Stimulated activated CD4-positive, alpha-beta T cell treated with anti-CD3 and anti-CD28 coated beads, Interleukin-2, amount 100 ng/mL, for 4 hours (primary cell): ENCODE results near the gene ABTB1.
"Not testable (repeated sequence)": the region's sequence is repeated elsewhere in the genome, so short reads cannot be mapped to it uniquely, and the experiment has no call there.

Experiments
- DNase-seq: peaks from one replicate; pipeline ENCODE4 v3.0.0-alpha.2; 2020; ENCODE audit warnings: low read depth

The ABTB1 gene

DNA sequence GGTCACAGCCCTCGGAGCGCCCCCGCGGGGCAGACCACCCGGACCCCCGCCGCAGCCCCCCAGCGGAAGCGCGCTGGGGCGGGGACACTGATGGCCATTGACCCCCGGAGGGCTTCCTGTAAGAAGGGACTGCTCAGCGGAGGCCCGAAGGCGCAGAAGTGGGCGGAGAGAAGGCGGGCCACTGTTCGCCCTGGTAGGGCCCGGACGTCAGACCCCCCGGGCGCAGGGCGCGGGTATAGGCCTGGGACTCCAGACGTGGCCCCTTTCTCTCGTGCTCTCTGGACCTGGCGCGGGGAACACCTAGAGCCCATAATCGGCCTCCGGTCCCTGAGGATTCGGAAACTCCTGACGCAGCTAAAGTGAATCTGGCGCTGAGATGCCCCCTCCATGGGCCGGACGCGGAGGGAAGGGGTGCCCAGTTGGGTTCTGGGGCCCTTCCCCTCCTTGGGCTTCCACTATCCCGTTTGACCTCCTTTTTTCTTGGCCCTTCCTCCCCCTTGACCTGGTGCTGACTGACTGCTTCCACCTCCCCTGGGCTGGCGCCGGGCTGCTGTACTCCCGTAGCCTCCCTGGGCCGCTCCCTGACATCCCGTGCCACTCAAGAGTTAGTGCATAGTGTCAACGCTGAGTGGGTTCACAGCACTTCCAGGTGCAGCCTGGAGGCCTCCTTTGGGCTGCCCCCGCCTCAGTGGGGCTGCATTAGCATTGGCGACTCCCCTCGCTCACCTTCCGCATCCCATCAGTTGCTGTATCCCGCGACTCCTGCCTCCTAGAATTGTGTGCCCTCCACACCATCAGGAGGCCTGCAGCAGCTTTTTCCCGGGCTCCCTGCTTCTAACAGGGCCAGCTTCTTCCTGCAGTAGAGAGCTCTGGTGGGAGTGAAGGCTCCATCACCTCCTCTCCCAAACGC is 694 bp downstream of the ABTB1 start:
- peak; percentile 16 for DNase-seq

DNA sequence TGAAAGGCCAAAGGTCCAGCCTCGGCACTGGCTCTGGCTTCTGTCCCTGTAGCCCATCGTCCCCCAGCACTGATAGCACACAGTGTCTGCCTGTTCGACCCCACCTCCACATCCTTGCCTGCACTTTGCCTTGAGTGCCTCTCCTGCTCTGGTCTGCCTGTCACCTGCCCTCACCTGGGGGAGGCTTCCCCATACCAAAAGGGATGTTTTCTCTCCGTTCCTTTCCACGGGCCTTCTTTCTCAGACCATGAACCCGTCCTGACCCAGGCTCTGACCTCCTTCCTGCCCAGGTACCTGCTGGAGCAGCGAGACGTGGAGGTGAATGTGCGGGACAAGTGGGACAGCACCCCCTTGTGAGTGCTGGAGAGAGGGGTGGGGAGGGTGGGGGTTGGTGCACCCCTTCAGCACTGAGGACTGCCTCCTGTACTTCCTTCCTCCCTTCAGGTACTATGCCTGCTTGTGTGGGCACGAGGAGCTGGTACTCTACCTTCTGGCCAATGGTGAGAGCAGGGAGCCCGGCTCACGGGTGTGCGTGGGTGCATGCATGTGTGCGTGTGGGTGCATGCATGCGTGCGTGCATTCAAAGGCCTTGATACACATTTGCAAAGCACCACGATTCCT is 1.5 kb downstream of the ABTB1 start:
- DNase-seq: no peak

DNA sequence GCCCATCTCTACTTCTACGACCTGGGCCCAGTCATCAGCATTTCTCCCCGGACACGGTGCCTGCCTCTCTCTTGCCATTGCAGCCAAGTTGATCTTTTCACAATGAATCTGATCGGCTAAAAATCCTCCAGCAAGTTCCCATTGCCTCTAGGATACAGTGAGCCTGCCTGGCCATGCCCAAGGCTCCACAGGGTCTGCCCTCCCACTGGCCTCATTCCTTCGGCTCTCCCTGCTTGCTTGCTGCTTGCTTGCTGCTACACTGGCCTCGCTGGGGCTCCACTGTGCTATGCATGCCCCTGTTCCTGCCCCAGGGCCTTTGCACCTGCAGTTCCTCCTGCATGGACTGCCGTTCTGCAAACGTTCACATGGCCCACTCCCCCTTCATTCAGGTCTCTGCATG is 2.0 kb downstream of the ABTB1 start:
- no peak for DNase-seq

DNA sequence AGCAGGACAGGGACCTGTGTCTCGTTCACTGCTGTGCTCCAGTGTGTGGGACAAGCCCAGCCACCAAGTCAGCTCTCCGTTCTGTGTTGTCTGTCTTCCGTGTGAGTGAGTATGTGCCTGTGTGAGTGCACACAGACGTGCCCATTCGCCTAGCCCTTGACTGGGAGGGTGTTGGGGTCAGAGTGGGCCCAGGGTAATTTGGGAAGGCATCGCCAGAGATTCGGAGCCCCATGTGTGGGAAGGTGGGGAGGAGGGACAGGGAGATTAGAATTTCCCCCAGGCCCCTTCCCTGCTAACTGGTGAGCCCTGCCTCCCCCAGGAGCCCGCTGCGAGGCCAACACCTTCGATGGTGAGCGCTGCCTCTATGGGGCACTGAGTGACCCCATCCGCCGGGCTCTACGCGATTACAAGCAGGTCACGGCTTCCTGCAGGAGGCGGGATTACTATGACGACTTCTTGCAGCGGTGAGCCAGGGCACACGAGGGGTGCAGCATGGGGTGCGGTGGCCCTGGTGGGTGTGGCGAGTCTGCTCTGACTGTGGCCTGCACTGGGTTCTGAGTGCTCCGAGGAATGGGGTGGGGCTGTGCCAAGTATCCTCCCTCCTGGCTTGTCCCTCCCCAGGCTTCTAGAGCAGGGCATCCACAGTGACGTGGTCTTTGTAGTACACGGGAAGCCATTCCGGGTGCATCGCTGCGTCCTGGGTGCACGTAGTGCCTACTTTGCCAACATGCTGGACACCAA is 3.1 kb downstream of the ABTB1 start:
- DNase-seq: no peak

DNA sequence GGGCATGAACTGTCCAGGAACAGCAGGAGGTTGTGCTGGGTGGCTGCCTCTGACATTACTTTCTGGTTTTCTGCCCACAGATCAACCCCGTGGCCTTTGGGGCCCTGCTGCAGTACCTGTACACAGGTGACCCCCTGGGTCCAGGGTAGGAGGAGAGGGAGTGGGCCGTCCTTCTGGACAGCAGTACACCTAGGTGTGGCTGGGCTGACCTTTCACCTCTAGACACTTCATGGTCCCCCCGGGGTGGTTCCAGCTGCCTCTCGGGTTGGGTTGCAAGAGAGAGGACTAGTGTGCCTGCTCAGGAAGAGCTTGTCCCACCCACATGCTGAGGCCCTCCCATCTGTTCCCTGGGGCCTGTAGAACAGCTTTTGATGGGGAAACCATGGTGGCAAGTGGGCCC is 3.7 kb downstream of the ABTB1 start:
- no peak for DNase-seq

DNA sequence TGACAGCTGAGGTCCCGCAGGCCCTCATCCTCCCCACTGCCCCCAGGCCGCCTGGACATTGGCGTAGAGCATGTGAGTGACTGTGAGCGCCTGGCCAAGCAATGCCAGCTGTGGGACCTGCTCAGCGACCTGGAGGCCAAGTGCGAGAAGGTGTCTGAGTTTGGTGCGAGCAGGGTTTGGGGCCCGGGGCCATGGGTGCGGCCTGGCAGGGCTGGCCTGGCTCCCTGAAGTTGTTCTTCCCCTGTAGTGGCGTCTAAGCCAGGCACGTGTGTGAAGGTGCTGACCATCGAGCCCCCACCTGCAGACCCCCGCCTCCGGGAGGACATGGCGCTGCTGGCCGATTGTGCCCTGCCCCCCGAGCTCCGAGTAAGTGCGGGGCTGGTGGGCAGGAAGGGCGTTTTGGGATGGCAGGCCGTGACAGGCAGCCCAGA is 4.2 kb downstream of the ABTB1 start:
- no peak for DNase-seq

DNA sequence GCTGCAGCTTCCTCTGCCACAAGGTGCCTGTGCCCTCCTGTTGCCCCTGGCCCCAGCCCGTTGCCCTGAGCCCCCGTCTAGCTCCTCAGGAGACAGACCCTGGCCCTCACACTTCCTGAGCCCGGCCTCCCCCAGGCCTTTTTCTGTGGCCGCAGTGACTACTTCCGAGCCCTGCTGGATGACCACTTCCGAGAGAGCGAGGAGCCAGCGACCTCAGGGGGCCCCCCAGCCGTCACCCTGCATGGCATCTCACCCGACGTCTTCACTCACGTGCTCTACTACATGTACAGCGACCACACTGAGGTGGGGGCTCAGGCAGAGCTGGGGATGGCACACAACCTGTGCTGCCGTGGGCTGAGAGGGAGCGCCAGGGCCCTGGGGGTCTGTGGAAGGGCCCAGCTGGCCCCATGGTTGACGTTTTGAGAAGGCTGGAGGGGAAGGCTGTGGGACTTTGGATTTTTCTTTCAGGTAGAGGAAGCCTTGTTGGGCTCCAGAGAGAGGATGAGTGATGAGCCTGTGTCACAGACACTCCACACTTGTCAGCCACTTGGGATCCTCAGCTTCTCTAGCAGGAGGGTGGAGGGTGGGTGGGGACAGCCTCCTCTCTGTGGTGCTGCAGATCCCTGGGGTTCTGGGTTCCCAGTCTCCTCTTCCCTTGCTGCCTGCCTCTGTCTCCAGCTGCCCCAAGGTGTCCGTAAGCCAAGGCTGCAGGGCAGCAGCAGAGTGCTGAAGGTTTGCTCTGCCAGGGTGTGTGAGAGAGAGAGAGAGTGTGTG is 5.0 kb downstream of the ABTB1 start:
- DNase-seq: no peak

DNA sequence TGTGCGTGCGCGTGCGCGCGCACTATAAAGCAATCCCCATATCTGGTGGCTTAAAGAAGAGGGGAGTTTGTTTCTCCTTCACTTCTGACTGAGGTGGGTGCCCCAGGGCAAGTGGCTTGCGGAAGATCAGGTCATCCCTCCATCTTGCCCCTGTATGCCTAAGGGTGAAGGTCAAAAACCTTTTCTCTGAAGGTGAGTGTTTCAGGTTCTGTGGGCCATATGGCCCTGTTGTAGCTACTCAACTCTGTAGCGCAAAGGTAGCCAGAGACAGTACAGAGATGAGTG is 5.5 kb downstream of the ABTB1 start:
- no peak for DNase-seq

DNA sequence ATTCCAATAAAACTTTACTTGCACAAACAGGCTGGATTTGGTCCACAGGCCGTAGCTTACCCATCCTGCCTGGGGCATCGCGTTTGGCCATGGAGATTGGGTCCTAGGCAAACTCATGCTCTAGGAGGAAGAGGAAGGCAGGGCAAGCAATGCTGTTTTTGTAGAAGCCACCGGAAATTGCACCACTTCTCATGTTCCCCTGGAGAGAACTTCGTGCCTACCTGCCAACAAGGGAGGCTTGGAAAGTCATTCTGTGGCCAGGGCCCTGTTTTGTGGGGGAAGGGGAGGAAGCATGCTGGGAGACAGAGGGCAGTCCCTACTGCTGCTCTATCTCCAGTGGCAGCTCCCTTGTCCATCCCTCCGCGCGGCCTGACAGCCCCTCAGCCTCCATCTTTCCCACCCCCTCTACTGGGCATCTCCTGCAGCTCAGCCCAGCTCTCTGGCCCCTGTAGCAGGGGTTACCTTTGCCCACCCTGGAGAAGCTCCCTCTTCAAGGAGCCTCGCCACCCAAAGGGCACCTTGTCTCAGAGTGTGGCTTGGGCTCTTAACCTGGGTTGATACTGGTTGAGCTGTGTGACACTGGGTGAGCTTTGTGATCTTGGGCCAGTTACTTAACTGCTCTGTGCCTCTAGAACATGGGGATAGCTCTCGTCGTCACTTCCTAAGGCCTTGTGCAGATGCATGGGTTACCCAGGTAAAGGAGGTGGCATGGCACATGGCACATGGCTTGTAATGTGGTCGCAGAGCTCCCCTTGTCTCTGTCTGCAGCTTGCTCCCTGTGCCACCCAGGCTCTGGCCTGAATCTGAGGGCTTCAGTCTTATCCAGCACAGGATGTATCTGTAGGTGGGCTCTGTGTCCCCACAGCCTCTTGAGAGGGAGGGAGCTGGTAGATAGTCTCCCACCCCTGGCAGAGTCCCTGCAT is 6.1 kb downstream of the ABTB1 start:
- DNase-seq: no peak

DNA sequence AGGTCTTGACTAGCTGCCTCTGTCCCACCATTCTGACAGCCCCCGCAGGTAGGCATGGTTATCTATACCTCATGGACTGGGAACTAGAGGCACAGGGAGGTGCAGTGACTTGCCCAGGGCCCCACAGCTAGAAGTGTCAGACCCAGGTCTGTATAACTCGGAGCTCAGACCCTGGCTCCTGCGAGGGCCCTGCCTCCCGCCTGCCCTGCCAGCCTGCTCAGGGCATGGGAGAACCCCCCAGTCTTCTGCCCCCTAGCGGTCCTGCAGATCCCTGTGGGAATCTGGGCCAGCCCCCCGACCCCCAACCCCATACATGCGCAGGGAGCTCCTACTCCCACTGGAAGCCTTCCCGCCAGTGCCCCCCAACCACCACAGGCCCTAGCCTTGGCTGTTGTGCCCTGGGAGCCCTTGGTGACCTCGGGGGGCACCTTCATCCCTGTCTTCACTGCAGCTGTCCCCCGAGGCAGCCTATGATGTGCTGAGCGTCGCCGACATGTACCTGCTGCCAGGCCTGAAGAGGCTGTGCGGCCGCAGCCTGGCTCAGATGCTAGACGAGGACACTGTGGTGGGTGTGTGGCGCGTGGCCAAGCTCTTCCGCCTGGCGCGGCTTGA is 6.9 kb downstream of the ABTB1 start:
- DNase-seq: no peak

DNA sequence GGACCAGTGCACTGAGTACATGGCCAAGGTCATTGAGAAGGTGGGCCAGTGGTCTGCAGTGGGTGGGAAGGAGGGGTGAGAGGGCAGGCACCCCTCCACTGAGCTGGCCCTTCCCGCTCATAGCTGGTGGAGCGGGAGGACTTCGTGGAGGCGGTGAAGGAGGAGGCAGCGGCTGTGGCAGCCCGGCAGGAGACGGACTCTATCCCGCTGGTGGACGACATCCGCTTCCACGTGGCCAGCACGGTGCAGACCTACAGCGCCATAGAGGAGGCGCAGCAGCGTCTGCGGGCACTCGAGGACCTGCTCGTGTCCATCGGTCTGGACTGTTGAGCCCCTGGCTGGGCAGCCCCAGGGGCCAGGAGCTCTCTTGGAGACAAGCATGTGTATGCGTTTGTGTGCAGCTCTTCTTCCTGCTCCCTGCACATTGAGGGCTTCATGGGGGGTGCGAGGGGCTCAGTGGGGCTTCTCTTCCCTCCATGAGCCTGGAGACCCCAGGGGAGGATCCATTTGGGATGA is 7.5 kb downstream of the ABTB1 start:
- DNase-seq: no peak

DNA sequence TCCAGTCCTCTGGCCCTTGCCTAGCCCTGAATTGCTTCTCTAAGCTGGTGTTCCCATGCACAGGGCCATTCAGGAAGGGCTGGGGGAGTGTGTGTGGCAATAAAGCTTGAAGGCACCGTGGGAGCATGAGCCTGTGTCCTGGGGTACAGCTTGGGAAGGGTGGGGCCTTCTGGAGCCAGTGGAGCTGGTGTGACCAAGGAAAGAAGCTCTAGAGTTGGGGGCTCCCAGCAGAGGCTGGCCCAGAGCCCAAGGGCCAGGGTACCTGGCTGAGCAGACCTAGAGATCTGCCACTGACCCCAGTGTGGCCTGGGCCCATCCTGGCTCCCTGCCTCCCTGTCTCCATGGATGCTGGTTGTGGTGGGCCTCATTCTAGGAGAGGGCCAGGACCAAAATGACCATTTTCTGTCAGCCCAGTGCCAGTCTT is 8.1 kb downstream of the ABTB1 start:
- no peak for DNase-seq

DNA sequence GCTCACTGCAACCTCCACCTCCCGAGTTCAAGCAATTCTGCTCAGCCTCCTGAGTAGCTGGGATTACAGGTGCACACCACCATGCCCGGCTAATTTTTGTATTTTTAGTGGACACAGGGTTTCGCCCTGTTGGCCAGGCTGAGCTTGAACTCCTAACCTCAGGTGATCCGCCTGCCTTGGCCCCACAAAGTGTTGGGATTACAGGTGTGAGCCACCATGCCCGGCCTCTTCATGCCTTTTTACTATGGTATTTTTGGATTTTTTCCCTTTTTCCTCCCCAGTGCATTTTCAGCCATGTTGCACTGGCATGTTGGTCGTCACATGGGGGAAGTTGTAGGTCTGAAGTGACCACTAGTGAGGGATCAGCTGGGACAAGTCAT is 9.4 kb downstream of the ABTB1 start:
- DNase-seq: not testable (repeated sequence)

DNA sequence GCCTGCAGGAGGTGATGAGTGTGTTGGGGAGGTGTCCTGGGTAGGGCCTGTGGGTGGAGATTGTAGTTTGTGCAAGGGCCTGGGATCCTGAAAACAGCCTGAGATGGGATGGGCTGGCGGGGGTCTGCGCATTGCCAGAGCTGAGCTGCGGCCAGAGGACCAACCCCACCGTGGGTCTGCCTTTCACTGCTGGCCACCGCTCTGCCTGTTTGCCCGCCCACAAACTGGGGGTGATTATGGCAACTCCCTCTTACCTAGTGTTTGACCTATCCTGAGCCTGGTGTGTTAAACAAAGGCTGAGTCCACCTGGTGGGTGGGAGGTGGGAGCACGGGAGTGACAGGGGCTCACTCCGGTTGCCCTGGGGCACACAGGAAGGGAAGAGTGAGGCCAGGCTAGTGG is 9.8 kb downstream of the ABTB1 start:
- DNase-seq: no peak

DNA sequence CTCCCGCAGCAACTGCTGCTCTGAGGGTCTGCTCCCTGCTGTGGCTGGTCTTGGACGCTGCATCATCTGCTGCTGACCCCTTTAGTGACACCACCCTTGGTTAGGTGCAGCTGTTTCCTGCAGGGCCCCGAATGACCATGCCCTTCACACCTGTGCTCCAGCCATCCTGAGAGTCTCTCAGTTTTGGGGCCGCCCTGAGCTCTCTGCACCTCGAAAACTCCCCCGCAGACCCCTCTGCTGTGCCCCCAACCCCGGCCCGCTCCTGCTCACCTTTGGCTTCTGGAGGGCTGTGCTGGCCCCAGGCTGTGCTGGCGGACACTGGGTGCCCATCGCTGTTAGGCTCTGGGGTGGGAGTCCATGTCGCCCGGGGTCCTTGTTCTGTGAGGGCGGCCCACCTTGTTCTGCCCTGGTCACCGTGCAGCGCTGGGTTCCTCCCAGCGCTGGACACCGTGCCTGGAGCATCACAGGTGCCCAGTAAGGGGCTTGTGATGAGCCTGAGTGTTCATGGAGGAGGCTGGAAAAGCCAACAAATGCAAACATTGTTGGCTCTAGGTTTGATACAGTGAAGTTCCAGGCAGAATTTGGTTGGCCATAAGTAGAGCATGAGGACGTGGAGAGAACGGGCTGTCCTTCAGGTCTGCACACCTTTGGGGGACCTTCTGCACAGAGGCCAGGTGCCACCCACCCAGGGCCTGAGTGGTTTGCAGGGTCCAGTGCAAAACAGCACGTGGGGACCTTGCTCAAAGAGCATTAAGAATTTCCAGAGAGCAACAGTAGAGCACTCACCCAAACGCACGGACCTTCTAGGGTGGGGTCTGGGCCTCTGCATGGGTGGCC is 12.3 kb downstream of the ABTB1 start:
- DNase-seq: no peak

DNA sequence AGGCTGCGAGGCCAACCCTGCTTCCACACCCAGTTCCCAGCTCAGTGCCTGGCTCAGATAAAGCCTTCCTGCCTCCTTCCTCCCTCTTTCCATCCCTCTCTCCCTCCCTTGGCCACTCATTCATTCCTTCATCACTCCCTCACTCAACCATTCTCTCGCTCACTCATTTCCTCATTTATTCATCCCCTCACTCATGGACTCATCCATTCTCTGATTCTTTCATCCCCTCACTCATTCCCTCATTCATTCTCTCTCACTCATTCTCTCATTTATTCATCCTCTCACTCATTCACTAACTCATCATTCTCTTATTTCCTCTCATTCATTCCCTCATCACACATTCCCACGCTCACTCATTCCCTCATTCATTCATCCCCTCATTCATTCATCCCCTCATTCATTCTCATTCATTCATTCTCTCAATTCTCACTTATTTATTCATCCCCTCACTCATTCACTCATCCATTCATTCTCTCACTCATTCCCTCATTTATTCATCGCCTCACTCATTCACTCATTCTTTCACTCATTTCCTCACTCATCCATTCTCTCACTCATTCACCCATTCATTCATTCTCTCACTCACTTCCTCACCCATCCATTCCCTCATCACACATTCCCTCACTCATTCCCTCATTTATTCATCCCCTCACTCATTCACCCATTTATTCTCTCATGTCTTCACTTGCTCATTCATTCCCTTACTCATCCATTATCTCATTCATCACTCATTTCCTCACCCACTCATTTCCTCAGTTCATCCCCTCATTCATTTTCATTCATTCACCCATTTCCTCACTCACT is 13.2 kb downstream of the ABTB1 start:
- no peak for DNase-seq

DNA sequence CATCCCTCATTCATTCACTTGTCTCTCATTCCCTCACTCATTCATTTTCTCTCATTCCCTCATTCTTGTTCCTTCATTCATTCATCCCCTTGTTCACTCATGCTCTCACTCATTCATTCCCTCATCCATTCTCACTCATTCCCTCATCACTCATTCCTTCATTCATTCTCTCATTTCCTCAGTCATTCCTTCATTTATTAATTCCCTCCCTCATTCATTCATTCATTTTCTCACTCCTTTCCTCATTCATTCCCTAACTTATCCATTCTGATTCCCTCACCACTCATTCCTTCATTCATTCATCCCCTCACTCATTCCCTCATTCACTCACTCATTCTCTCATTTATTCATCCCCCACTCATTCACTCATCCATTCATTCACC is 13.8 kb downstream of the ABTB1 start:
- DNase-seq: no peak

DNA sequence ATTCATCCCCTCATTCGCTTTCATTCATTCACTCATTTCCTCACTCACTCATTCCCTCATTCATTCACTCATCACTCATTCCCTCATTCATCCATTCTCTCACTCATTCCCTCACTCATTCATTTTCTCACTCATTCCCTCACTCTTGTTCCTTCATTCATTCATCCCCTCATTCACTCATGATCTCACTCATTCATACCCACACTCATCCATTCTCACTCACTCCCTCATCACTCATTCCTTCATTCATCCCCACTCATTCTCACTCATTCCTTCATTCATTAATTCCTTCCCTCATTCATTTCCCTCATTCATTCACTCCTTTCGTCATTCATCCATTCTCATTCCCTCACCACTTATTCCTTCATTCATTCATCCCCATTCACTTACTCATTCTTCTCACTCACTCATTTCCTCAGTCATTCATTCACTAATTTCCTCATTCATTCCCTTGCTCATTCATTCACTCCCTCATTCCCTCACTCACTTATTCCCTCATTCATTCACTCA is 14.5 kb downstream of the ABTB1 start:
- no peak for DNase-seq

DNA sequence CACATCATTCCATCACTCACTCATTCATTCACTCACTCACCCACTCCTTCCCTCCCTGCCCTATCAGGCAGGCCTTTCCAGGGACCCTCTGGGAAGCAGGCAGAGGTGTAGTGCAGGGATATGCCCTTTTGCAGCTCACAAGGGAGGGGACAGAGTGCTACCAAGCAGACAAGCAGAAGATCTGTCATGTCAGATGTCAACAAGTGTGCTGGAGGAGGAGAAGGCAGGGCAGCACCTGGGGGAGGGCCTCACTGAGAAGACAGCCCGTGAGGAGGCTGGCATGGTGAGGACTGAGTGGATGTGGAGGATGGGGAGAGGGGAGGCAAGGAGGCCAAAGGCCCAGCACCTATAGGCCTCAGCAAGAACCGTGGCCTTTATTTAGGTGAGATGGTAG is 15.3 kb downstream of the ABTB1 start:
- DNase-seq: no peak
